HG03139 (cell line): ENCODE data around the gene KIF26A.
"Not testable (repeated sequence)": the region's sequence is repeated elsewhere in the genome, so short reads cannot be mapped to it uniquely, and the experiment has no call there.

Source experiments
- ATAC-seq: cut with Tn5 transposase; IDR thresholded peaks from one replicate; pipeline ENCODE4 v1.9.1; 2021; ENCODE audit not compliant: unreplicated experiment

Gene KIF26A

DNA sequence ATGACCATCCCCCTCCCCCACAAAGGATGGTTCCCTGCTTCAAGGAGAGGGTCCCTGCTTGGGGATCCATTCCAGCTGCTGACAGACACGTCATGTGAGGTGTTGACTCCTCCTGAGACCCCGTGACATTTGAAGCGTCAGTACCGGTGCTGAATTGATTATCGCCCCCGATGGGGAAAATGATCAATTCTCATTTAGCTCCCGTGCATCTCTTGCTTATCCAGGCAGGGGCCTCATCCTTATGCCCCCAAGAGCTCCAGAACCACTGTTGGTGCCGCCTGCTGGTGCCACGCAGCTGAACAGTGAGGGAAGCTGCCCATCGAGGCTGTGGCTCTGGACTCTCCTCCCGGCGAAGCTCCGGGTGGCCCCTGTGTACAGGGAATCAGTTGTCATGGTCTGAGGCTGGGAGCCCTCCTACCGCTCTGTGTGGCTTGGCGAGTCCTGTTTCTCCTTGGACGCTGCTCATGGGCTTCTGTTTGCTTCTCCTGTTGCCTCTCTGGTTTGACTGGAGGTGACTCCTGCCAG, 4.6 kb downstream of the KIF26A start:
- ATAC-seq, result no peak

DNA sequence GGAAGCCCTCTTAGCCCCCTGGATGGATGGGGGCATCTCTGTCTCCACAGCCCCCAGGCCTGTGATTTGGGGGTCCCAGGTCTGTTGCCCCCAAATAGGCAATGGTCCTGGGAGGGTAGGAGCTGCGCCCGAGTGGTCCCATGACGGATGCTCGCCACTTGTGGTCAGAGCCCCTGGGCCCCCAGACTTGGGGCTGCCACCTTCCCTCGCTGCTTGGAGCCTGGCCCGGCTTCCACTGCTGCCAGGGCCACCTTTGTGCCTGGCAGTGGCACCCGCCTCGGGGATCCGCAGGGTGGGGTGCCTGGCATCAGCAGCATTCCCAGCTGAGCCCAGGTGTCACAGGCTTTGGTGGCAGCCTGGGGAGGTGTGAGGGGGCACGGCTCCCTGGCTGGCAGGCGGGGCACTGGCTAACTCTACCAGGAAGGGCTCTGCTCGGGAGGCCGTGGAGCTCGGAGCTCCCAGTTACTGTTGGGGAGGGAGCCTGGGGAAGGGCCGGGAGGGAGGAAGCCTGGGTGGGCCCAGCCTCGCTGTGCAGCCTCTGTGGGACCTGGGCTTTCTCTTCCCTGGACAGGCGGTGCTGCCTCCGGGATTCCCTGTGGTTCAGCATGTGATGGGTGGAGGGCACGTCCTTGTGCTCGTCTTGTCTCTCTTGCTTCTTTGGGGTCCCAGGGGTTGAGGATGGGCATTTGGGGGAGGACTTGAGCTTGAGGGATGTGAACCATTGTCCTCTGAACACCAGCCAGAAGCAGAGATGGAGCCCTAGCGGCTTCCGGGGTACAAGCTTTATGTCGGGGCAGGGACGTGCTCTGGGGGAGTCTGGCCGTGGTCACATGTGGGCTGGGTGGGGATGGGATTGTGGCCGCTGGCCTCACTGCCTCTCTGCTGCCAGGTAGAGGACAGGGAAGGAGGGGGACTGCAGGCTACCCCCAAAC, 5.4 kb downstream of the KIF26A start:
- no peak for ATAC-seq

DNA sequence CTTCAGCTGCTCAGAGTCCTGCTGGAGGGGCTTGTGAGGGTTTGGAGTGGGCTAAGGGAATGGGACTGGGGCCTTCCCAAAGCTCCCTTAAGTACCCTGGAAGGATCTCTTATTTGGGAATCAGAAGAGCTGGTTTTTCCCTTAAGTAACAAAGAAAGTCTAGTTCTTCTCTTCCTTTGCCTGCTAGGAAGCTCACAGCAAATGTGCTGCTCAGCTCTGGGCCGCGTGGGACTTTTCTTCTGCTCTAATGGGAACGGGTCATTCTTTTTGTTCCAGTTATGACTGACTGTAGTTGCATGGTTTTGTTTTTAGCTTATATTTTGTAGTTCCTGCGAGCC, 6.0 kb downstream of the KIF26A start:
- no peak for ATAC-seq

DNA sequence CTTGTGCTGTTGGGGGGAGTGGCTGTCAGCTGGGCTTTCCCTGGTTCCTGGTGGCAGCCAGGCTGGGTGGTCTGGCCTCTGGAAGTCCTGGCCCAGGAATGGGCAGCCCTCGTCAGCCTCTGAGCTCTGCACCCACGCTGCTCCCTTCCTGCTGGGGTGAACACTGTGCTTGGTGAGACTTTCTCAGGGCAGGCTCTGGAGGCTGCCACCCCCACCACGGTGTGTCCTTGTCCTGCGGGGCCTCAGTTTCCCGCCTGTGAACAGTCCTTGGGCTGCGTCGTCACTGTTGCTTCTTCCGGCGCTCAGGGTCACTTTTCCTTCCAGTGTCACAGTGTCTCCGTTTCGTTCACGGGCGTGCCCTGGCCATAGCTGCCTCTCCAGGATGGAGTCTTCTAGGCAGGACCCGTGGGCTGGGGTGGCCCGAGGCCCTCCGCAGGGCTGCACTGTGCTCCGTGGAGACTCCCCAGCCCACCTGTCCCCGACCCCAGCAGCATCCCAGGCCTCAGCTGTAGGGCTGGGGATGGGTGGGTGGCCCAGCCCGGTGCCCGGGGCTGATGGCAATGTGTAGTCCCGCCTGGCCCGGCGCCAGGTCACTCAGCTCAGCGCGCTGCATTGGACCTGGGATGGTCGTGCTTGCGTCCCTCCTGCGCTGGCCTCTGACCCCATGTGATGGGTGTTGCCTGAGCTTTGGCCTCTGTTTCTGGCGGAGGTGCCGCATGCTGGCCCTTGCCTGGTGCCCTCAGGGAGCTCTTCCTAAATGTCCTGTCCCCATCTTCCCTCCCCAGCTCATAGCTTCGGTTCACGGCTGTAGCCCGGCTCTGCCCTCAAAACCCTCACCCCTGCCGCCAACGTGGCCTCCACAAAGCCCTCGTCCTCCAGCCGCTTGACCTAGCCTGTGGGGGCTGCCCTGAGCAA, 6.8 kb downstream of the KIF26A start:
- ATAC-seq, result no peak

DNA sequence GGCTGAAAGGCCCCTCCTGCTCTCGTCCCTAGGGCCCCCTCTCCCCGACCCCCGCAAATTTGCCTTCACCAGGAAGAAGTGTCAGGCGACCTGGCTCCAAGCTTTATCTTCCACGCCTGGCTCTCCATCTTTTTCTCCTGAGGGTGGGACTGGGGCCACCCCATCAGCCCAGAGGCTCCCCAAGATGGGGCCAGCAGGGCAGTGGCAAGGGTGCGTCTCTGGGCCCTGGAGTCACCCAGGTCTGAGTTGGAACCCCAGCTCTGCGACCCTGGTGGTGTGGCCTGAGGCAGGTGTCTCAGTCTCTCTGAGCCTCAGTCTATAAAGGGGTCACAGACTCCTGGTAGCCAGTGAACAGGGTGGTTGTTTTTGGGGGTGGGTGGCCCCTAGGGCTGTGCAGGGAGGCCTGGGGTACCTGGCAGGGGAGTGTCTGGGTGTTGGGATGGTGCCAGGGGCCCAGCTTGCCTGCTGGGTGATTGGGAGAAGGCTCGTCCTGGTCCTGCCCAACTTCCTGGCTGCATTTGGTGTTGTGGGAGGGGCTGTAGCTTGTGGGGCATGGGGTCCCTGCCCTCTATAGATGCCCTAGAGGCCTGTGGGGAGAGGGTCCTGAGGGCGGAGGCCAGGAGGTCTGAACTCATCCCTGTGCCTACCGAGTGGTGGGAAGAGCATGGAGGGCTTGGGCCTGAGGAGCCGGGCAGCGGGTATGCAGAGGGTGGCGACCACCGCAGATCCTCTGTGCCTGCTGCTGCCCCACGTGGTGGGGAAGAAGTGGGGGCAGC, 7.6 kb downstream of the KIF26A start:
- ATAC-seq, result no peak

DNA sequence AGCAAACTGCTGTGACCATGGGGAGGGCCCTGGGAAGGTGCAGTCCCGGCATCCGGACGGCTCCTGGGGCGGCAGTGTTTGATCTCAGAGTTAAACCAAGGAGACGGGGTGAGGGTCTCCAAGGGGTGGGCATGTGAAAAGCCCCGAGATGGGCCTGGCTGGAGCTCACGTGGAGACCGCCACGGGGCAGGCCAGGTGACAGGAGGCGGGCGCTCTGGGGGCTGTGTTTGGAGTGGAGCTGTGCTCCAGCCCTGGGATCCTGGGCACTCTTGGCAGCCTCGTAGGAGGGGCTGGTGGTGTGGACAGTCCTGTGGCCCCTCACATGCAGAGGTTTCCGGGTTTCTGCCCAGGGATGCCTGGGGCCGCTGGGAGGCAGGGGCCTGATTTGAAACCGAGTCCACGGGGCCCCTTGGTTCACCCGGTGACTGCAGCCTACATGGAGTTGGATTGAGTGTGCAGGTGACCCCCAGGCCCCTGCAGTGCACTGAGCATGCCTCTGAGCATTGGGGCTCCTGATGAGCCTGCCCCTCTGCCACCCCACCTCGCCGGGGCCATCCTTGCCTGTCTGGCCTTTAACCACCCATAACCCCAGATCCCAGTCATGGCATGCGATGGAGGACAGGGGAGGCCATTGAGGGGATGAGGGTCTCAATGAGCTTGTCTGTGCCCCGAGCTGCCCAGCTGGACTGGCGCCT, 8.4 kb downstream of the KIF26A start:
- no peak for ATAC-seq

DNA sequence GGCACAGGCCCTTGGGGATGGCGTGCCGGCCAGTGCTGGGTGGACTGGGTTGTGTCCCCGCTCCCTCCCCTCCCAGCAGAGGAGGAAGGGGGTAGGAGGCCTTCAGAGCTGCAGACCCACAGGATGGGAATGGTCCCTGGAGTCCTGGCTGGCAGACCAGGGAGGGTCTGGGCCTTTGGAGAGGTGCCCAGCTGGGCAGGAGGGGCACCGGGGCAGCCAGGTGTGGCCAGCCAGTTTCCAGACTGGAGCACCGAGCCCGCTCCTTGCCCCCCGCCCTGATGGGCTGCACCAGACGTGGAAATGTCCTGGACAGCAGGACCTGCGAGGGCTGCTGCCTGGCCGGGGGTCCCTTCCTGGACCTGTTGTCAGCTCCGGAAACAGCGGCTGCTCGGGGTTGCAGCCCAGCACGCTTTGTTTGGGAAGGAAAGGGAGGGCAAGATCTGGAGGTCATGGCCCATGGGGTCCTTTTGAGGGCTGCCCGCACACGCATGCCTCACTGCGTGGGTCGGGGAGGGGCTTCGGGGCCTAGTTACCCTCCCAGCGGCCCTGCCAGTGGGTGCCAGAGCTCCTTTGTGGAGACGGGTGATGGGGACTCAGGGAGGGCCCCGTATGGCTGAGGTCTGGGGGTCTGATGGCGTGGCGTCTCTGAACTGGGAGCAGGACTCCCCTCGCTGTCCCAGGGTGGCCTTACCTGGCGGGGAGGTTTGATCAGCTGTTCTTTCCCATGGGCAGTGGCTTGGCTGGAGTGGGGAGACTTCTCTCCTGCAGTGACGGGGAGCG, 9.1 kb downstream of the KIF26A start:
- no peak for ATAC-seq

DNA sequence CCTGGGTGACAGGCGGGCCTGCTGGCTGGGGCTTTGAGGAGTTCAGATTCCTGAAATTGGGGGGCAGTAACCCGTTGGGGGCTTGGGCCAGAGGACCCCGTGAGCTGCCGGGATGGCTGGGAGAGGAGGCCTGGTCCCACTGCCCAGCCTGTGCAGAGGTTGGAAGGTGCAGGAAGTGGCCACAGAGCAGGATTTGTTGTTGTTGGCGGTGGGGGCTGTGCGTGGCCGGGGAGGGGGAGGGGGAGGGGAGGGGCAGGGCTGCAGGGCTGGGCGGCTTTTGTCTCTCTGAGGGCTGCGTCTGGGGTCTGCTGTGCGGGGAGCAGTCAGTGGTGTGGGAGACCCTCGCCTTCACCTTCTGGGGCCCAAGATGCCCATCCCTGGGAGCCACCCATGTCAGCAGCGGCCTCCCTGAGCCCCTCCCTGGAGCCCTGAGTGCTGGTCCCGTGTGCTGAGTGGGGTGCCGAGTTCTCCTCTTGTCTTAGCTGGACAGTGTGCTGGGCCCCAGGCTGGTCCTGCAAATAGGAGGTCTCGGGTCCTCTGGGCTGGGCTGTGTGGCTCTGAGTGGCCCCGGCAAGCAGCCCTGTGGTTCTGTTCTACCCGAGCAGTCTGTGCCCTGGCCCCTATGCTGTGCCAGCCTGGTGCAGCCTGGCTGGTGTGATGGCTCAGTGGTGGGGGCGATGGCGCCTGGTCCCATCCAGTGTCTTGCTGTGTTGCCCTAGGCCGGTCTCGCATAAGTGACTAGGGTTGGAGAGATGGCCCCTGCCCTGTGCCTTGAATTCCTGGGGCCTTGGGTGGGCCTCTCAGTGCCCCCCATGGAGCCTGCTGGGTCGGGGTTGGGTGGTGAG, 10.3 kb downstream of the KIF26A start:
- no peak for ATAC-seq

DNA sequence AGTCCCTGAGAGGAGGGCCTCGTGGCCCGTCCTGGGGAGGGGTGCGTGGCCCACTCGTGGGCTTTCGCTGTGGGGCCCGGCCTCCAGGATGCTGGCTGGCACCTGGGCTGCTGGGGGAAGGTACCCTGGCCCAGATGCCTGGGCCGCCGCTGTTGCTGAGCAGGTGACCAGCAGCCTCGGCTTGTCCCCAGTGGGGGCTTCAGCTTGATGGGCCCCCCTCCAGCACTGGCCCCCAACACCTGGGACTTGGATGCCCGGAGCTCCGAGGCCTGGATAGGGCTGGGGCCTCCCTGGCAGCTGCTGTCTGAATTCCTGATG, 10.8 kb downstream of the KIF26A start:
- no peak for ATAC-seq

DNA sequence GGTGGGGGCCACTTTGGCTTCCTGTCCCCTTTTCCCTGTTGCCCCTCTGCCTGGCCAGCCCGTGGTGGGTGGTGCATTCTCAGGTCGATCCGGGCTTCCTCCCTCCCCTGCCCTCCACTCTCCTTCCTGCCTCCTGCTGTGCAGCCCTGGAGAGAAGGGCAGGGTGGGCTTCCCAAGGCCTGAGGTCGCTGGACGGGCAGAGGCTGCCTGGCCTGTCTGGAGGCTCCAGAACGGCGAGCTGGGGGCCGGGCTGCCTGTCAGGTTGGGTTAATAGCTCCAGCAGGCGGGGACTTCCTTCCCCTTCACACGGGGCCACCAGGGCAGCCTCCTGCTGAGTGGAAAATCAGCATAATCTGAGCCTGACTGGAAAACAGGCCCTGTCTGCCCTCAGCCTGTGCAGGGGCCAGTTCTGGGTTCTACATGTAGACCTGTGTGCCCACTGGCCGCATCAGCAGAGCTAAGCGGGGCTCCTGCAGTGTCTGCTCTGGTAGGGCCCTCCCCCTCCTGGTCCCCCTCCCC, 11.3 kb downstream of the KIF26A start:
- no peak for ATAC-seq

DNA sequence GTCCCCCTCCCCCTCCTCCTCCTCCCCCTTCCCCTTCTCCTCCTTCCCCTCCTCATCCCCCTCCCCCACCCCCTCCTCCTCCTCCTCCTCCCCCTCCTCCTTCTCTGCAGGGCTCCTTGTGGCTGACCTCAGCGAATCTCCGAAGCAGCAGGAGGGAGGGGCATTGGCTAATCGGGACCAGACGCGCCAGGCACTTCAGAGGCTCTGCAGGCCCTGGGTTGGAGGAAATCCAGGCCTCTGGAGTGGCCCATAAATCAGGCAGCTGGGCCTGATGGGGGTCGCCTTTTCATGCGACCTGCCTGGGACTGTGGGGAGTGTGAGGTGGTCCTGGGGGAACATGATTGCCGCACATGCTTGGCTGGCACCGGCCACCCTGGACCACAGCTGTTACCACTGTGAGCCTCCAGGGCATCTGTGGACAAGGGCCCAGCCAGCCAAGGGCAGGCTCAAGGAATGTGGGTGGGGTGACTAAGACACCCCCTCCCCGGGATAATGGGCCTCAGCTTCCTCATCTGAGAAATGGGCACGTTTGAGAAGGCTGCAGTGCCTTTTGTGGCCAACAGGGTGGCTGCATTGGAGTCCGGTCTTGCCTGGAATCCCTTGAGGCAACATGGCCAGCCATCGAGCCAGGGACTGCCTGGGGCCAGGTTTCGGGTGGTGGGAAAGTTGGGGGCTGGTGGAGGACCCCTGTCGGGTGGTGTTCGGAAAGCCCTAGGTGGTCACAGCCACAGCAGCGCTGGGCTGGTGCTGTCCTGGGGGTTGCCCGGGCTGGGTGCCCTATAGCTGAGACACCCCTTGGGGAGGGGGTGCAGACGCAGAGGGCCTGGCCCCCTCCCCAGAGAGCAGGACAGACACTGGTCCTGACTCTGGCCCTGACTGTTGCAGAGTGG, 12.0 kb downstream of the KIF26A start:
- no peak for ATAC-seq

DNA sequence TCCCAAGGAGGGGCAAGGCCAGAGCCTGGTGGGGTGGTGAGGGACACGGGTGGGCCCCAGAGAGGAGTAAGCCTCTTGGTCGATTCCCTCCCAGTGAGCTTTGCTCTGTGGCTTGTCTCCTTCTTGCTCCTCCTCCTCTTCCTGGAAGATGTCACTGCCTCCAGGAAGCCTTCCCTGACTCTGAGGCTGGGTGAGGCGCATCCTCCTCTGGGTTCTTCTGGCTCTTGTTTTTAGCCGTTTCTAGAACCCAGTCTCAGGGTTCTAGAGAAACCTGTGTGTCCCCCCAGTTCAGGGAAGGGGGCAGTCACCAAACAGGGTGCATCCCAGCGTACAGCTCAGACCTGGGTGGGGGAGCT, 12.6 kb downstream of the KIF26A start:
- no peak for ATAC-seq

DNA sequence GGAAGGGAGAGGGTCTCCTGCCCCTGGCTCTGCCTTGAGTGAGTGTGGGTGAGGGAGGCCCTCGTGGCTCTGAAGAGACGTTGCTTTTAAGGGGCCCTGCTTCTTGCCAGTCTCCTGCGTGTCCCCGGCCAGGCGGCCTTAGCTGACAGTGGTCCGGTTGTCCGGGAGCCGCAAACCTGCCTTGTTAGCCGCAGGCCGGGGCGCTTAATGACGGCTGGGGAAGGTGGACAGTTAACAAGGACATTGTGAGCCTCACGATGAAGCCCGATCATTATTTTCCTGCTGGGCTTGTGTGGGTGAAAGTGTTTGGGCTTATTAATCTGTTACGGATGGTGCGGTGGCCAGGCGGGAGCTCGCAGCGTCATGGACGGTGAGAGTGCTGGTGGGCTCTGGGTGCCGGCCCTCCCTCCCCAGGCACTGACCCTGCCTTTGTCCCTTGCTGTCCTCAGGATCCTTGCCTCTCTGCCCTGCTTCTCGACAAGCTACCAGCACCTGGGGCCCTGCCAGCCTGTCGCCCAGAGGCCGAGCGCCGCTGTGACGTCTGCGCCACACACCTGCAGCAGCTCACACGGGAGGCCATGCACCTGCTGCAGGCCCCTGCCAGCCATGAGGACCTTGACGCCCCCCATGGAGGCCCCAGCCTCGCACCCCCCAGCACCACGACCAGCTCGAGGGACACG, 13.3 kb downstream of the KIF26A start:
- no peak for ATAC-seq

DNA sequence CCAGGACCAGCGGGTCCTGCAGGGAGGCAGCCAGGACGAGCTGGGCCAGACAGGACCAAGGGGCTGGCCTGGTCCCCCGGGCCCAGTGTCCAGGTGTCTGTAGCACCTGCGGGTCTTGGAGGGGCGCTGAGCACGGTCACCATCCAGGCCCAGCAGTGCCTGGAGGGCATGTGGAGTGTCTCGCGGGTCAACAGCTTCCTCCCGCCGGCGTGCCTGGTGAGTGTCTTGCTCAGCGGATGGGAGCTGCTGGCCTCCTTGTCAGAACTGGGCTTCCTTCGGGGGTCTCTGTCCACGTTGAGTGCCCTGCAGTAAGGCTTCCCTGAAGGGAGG, 13.8 kb downstream of the KIF26A start:
- ATAC-seq, result no peak

DNA sequence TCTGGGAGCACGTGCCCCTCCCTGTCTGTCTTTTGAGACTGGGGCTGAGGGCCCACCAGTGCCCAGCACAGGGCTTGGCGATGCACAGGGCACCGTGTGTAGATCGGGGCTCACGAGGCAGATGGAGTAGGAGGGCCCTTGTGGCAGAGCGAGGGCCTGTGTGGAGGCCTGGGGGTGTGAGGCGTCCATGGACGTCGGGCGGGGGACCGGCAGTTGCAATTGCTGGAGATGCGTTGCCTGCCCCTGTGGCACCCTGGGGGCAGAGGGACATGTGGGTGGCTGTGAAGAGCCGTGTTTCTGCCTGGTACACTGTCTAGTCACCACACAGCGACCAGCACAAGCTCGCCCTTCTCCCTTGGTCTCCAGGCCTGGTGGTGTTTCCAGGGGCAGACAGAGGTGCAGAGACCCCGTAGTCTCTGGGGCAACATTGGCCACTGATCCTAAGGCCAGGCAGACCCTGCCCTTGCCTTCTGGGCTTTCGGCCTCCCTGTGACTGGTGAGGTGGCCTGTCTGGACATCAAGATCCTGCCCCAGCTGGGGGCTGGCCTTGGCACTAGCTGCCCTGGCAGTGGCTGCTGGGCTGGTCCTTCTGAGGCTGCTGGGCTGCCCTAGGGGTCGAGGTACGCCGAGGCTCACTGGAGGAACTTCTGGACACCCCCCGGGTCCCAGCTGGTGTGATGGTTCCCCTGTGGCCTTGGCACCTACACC, 14.5 kb downstream of the KIF26A start:
- ATAC-seq, result no peak

DNA sequence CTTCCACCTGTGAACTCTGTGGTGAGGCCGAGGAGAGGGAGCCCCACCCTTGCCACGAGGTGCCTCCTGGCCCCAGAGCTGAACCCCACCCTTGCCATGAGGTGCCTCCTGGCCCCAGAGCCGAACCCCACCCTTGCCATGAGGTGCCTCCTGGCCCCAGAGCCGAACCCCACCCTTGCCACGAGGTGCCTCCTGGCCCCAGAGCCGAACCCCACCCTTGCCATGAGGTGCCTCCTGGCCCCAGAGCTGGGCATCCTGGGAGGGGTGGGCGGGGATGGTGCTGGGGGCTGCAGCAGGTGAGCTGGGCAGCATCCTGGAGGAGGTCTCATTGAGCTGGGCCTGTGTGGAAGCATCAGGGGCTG, 15.0 kb downstream of the KIF26A start:
- not testable (repeated sequence) for ATAC-seq

DNA sequence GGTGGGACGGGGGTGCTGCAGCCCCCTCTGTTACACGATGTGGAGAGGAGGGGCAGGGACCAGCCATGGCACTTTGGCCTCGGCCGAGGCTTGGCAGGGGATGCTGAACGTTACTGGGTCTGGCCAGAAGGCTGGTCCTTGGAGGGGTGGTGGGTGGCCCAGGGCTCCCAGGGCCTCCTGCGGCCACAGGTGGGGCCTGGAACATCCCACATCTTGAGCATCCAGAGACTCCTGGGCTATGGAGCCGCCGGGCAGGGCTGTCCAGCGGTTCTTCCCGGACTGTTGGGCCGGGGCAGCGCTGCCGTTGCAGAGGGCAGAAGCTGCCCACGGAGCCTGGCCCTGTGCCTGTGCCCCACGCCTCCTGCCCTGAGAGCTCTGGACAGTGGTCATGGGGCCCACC, 15.9 kb downstream of the KIF26A start:
- no peak for ATAC-seq
